ENCODE measurements around the gene ZNF711. TPM values are rescaled to one million over a fixed set of nuclear protein-coding genes. Genes with fewer than 3 reads are reported as not detected.
"Not testable (repeated sequence)": the region's sequence is repeated elsewhere in the genome, so short reads cannot be mapped to it uniquely, and the experiment has no call there.

ZNF711 gene
- total RNA-seq, 1 donor from 2014 or later, result 9.9 TPM

- Histone ChIP-seq H3K36me3 (ENCODE audit: control insufficient read depth, insufficient read depth, low read length) (no peaks in the 10 kb centered on the region), H3K27me3 (ENCODE audit: control insufficient read depth, insufficient read depth, low read length) (no peaks in the 10 kb centered on the region), H3K4me3 (ENCODE audit: low read depth, low read length) (no peak overlapping the region)
- no peak for TF ChIP-seq CTCF (IDR thresholded peaks at IDR 0.05; ENCODE audit: insufficient read depth, low read length, poor library complexity, severe bottlenecking)
- no peak for DNase-seq (ENCODE audit: low read depth)
Measured at GRCh38 chrX:85303544-85303943, 59.8 kb downstream of the ZNF711 start.

GRCh38 chrX:85309717-85310116 is 65.9 kb downstream of the ZNF711 start:
- DNase-seq (ENCODE audit: low read depth), result no peak
- Histone ChIP-seq H3K4me3 (ENCODE audit: low read depth, low read length) (no peak overlapping the region), H3K27me3 (ENCODE audit: control insufficient read depth, insufficient read depth, low read length) (no peaks in the 10 kb centered on the region), H3K36me3 (ENCODE audit: control insufficient read depth, insufficient read depth, low read length) (no peaks in the 10 kb centered on the region)
- TF ChIP-seq CTCF (IDR thresholded peaks at IDR 0.05; ENCODE audit: insufficient read depth, low read length, poor library complexity, severe bottlenecking), result no peak

GRCh38 chrX:85311348-85311747 is 67.6 kb downstream of the ZNF711 start:
- not testable (repeated sequence) for H3K4me3 ChIP-seq (ENCODE audit: low read depth, low read length); H3K27me3 ChIP-seq (ENCODE audit: control insufficient read depth, insufficient read depth, low read length); H3K36me3 ChIP-seq (ENCODE audit: control insufficient read depth, insufficient read depth, low read length); DNase-seq (ENCODE audit: low read depth)

Other genes with a start within 250 kb of the ZNF711 start
- 13.1 and 15.8 TPM in 2 replicates for gene APOOL, start 240.1 kb upstream of the ZNF711 start, total RNA-seq
- 0.07 TPM in 1 of 2 replicates, not detected in the other for gene SATL1, start 212 bp upstream of the ZNF711 start, total RNA-seq
- not detected in 2 replicates for gene POF1B, start 135.7 kb downstream of the ZNF711 start, total RNA-seq